HG02678 (cell line): ENCODE results near the gene SMPD2.

Experiments used
- ATAC-seq: cut with Tn5 transposase; IDR thresholded peaks from one replicate; pipeline ENCODE4 v1.9.1; 2021; ENCODE audit warnings: mild to moderate bottlenecking, moderate library complexity; ENCODE audit not compliant: unreplicated experiment

Gene SMPD2

DNA sequence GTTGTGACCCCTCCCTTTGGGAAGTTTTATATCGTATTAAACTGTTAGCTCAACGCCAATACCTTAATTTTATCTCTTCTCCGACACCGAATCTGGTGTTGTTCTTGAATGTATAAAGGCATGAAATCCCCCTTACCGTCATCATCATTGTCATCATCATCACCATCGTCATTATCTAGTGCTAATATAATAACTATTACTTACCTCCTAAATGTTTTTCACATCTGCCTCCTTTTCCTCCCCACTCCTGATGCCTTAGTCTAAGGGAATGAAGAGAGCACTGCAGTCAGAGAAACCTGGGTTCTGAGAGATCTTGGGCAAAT lies 43.2 kb downstream of the SMPD2 start:
- no peak for ATAC-seq

DNA sequence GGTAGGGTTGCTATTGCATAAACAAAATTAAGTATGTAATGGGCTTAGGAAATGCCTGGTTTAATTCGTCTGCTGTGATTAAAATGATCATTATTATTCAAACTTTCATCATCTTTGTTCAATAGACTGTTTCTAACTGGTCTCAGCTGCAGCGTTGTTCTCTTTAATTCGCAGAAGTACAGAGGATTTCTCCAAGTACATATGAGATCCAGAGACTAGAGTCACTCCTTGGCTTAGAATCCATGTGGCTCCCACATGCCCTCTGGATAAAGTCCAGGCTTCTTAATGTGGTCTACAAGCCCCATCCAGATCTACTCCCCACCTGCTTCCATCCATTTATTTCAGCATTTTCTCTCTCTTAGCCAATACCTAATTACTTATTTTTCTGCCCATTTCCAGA lies 43.6 kb downstream of the SMPD2 start:
- no peak for ATAC-seq

DNA sequence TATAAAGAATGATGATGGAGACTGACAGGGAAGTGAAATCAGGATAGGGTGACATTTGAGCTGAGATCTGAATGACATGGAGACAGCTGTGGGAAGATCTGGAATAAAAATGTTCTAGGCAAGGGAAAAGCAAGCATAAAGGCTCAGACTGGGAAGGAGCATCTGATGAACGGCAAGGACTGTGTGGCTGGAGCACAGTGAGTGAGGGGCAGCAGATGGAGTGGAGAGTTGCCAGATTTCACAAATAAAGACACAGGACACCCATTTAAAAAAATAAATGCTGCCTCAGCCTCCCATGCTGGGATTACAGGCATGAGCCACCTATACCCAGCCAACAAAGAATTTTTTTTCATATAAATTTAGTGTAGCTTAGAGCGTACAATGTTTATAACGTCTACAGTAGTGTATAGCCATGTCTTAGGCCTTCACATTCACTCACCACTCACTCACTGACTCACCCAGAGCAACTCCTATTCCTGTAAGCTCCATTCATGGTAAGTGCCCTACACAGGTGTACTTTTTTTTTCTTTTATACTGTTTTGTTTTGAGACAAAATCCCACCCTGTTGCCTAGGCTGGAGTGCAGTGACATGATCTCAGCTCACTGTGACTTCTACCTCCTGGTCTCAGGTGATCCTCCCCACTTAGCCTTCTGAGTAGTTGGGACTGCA lies 44.9 kb downstream of the SMPD2 start:
- ATAC-seq = no peak

DNA sequence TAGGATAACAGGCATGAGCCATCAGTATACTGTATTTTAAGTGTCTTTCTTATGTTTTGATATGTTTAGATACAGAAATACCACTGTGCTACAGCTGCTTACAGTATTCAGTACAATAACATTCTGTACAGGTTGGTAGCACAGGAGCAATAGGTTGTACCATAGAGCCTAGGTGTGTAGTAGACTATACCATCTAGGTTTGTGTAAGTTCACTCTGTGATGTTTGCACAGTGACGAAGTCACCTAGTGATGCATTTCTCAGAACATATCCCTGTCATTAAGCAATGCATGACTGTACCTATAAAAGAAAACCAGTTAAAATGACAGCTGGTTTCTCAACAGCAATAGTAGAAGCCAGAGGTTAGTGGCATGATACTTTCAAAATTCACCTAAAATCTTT lies 45.5 kb downstream of the SMPD2 start:
- ATAC-seq = no peak

DNA sequence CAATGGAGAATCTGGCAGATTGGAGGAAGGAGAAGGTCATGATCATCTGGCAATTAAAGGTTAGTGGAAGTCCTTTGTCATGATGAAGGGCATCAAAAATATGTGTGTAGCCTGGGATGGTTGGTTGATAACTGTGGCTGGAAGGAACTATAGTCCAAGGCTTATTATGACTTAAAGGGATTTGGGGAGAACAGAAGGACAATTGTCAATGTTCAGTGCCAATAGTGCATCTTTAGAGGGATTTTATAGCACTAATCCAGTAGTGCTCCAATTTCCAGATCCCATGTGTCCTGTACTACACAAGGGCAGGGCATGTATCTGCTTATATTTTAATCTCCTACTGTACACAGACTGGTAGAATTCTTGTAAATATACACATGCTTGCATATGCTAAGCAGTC lies 47.5 kb downstream of the SMPD2 start:
- no peak for ATAC-seq

DNA sequence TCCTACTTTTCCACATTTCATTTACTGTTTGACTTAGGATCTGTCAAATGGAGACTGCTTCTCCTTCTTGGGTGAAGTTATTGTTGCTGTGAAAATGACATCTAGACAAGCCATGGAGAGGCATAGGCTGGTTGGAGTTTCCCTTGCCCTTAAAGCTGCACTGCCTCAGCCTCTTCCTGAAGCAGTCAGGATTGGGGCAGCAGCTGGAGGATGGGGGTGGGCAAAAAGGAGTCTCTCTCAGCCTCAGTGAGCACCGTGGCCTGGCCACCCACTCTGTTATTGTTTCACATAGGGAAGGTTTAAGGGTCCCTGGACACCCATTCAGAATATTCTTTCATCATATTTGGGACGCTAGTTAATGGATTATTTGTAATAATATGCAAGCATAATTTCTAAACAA lies 50.2 kb downstream of the SMPD2 start:
- no peak for ATAC-seq

DNA sequence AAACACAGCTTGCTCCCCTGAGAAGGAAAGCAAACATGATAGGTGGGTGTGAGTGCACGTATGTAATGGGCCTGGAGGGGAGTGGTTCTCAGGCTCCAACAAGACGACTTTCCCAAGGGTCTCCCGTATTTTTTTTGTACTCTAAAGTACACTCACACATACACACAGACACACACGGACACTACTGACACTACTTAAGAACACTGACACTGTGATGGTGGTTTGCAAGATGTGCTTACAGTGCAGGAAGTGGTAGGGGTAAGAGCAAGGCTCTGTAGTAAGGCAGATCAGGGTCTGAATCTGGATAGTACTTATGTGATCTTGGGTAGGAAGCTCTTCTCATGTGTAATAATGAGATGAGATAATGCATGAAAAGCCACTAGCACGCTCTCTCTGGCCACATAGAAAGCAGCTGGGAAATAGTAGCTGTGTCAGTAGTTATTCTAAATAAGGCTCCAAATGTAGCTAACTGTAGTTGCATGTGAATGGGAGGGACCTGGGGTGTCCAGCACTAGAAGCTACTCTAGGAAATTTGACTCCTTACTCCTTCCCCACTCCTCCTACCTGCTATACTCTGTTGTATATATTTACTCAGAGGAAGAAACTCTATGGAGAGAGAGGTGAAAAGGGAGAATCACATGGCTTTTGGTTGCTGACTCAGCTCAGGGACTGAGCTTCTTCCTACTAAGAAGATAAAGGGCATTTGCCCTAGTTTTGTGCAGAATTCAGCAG lies 50.8 kb downstream of the SMPD2 start:
- peak; percentile 49 for ATAC-seq
